Panc1 (cell line): Measurements from ENCODE around the gene MYO1H.

Experiments used
- CTCF ChIP-seq: fragments of 450-650 bp; IDR thresholded peaks from 2 replicates; pipeline ENCODE4 v1.5.1; 2017; ENCODE audit warnings: mild to moderate bottlenecking
- SIN3A ChIP-seq: IDR thresholded peaks from 2 replicates; pipeline ENCODE4 v1.6.1; 2012; ENCODE audit warnings: low read depth, mild to moderate bottlenecking, low read length, moderate library complexity, borderline replicate concordance; ENCODE audit not compliant: insufficient read depth

- TF ChIP-seq CTCF (no peak), SIN3A (no peak)
Measured at GRCh38 chr12:109482894-109483293, 135.2 kb downstream of the MYO1H start.
